NB4 (cell line): ENCODE results near the gene PRSS56.

Source experiments
- CTCF ChIP-seq: IDR thresholded peaks from one replicate; pipeline ENCODE4 v1.5.1; 2012; ENCODE audit warnings: low read depth, low read length
- MYC ChIP-seq: IDR thresholded peaks from 2 replicates; pipeline ENCODE4 v1.6.1; 2011; ENCODE audit warnings: low read depth, low read length
- POLR2A ChIP-seq: IDR thresholded peaks from 2 replicates; pipeline ENCODE4 v1.6.1; 2011; ENCODE audit warnings: mild to moderate bottlenecking; ENCODE audit not compliant: insufficient read length; ENCODE audit errors: extremely low read depth

DNA sequence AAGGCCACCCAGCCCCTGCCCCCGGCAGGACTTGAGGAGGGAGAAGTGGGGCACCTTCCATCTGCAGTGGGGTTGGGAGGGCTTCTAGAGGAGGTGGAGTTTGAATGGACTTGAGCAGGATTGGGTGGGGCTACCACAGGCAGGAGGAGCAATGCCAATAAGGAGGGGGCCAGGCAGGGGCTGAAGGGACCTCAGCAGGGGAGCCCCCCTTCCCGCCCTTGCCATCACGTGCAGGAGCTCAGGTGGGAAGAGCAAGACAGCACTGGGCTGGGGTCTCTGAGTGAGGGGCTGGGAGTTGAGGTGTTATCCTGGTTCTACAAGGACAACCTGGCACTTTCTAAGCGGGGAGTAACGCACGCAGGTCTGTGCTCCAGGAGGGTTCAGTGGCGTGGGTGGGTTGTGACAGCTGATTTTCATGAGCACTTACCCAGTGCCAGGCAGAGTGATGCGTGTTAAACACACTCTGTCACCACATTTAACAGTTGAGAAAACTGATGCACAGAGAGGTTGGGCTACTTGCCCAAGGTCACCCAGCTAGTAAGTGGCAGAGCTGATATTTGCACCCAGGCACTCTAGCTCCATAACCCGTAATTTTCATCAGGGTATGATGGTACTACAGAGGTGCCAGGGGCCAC is 10.6 kb downstream of the PRSS56 start:
- TF ChIP-seq MYC: no peak
- no peak for TF ChIP-seq POLR2A
- no peak for TF ChIP-seq CTCF
